ENCODE results near the gene TCF7L1.

- TF ChIP-seq, protein P1, sequence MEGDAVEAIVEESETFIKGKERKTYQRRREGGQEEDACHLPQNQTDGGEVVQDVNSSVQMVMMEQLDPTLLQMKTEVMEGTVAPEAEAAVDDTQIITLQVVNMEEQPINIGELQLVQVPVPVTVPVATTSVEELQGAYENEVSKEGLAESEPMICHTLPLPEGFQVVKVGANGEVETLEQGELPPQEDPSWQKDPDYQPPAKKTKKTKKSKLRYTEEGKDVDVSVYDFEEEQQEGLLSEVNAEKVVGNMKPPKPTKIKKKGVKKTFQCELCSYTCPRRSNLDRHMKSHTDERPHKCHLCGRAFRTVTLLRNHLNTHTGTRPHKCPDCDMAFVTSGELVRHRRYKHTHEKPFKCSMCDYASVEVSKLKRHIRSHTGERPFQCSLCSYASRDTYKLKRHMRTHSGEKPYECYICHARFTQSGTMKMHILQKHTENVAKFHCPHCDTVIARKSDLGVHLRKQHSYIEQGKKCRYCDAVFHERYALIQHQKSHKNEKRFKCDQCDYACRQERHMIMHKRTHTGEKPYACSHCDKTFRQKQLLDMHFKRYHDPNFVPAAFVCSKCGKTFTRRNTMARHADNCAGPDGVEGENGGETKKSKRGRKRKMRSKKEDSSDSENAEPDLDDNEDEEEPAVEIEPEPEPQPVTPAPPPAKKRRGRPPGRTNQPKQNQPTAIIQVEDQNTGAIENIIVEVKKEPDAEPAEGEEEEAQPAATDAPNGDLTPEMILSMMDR (IDR thresholded peaks at IDR 0.05), result no peak
- TF ChIP-seq POLR2A (IDR thresholded peaks at IDR 0.05), result no peak
These were observed 42.4 kb downstream of the TCF7L1 start for GRCh38 chr2:85175369-85176299.

Measured in esophagus squamous epithelium (tissue), 4 donors.